Activated CD8-positive, alpha-beta T cell treated with anti-CD3 and anti-CD28 coated beads for 36 hours (primary cell): ENCODE measurements around the gene CACNA1C. TPM values are rescaled to one million over a fixed set of nuclear protein-coding genes. Genes with fewer than 3 reads are reported as not detected.

Experiments
- ATAC-seq: fragments of 200-7000 bp; cut with Tn5 transposase; one replicate; pipeline ENCODE4 v1.10.0; 2021; ENCODE audit warnings: mild to moderate bottlenecking, moderate library complexity
- CTCF ChIA-PET: fragments of 350-600 bp; sonication (Branson Sonifier 250); formaldehyde crosslinking; loops from one replicate; lab custom pipeline; 2021; ENCODE audit warnings: antibody characterized with exemption; lab: Charles Lee
- POLR2A ChIA-PET: fragments of 350-600 bp; sonication (Branson Sonifier 250); formaldehyde crosslinking; loops from one replicate; lab custom pipeline; 2021; ENCODE audit warnings: antibody characterized with exemption; lab: Charles Lee
- DNase-seq: peaks from one replicate; pipeline ENCODE4 v3.0.0-alpha.2; 2020
- H3K27ac Mint-ChIP-seq: one replicate; pipeline ENCODE4 v1.8.0; 2021; ENCODE audit warnings: mild to moderate bottlenecking, mixed read lengths
- H3K27me3 Mint-ChIP-seq: one replicate; pipeline ENCODE4 v1.8.0; 2021; ENCODE audit warnings: mixed read lengths
- H3K36me3 Mint-ChIP-seq: one replicate; pipeline ENCODE4 v1.8.0; 2021; ENCODE audit warnings: low read depth, mixed read lengths
- H3K4me1 Mint-ChIP-seq: one replicate; pipeline ENCODE4 v1.8.0; 2021; ENCODE audit warnings: low read depth, mixed read lengths
- H3K4me3 Mint-ChIP-seq: one replicate; pipeline ENCODE4 v1.8.0; 2021; ENCODE audit warnings: mild to moderate bottlenecking, moderate library complexity, mixed read lengths
- H3K9me3 Mint-ChIP-seq: one replicate; pipeline ENCODE4 v1.8.0; 2021; ENCODE audit warnings: mixed read lengths
- intact Hi-C: fragments of 100-400 bp; cut with micrococcal nuclease; formaldehyde crosslinking; loops from one replicate; pipeline ENCODE4 v1.10.0; 2022
- total RNA-seq, 2 experiments: library from RNA; stranded (reverse); gene quantifications; one replicate each; pipeline ENCODE4 v1.2.3, GENCODE V29; 2021
- TF ChIP-seq, protein P1 (sequence below): fragments of 200-600 bp; IDR thresholded peaks from one replicate; pipeline ENCODE4 v1.8.0; 2022; ENCODE audit warnings: antibody characterized with exemption, mild to moderate bottlenecking

CACNA1C gene
- total RNA-seq, 2 experiments from 2014 or later: 0.02 to 0.05 TPM

DNA sequence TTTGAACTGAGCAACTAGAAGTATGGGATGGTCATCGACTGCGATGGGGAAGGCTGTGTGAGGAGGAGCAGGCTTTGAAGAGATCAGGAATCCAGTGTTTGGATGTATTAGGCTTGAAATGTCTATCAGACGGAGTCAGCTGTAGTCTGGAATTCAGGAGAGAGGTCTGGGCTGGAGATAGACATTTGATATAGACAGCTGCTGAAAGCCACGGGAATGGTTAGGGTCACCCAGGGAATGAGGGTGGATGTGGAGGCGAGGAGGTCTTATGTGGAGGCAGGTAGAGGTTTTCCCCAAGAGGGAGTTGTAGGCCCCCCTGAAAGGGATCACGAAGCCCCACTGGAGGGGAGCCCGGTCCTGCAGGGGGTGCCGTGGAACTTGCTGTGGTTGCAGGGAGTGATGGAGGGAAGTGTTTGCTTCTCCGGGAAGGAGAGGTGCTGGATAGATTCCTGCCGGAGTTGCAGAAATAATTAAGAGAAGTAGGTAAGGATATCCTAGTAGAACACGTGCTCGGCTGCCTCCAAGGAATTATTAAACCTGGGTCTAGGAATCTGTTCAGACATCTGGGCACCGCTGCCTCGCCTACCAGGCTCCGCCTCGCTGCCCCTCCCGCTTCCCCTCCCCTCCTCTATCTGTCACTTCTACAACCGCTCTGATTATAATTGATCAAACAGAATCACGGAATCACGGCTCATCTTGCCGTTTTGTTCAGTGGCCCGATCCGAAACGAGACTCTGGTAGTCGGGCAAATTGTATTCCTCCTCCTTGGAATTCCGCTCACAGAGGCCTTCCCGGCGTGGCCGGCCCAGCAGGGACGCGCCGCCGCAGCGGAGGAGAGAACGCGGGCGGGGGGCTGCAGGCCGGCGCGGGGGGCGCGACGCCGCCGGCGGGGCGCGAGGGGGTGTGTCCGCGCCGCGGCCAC, 826 bp upstream of the CACNA1C start:
- intact Hi-C loops: no loop called here
- H3K36me3 Mint-ChIP-seq: no peaks in the 10 kb centered on the region
- ChIA-PET POLR2A (no interaction called here), CTCF (no interaction called here)
- H3K4me3 Mint-ChIP-seq: peak overlapping the region; percentile 47
- H3K4me1 Mint-ChIP-seq: peaks cover 11% of the 10 kb centered on the region
- no peak for DNase-seq
- peaks cover 65% of the 10 kb centered on the region for H3K27me3 Mint-ChIP-seq
- no peak overlapping the region for H3K27ac Mint-ChIP-seq
- TF ChIP-seq, protein P1, sequence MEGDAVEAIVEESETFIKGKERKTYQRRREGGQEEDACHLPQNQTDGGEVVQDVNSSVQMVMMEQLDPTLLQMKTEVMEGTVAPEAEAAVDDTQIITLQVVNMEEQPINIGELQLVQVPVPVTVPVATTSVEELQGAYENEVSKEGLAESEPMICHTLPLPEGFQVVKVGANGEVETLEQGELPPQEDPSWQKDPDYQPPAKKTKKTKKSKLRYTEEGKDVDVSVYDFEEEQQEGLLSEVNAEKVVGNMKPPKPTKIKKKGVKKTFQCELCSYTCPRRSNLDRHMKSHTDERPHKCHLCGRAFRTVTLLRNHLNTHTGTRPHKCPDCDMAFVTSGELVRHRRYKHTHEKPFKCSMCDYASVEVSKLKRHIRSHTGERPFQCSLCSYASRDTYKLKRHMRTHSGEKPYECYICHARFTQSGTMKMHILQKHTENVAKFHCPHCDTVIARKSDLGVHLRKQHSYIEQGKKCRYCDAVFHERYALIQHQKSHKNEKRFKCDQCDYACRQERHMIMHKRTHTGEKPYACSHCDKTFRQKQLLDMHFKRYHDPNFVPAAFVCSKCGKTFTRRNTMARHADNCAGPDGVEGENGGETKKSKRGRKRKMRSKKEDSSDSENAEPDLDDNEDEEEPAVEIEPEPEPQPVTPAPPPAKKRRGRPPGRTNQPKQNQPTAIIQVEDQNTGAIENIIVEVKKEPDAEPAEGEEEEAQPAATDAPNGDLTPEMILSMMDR: no peak
- no peaks in the 10 kb centered on the region for H3K9me3 Mint-ChIP-seq
- no peak for ATAC-seq

DNA sequence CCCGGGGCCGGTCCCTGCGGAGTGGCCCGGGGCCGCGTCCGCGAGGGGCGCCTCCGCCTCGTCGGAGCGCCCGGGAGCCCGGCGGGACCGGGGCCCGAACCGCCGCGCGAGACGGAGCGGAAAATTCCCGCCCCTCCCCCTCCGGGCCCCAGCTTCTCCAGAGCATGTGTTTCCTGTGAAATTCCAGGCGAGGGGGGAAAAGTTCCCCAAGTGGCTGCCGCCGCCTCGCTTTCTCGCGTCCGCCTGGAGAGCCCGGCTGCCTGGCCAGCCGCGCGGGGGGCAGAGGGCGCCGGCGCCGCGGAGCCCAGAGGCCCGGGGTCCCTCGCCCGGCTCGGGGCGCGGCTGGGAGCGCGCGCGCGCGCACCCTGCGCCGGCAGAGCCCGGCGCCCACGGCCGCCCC, 904 bp downstream of the CACNA1C start:
- TF ChIP-seq, protein P1: no peak
- Mint-ChIP-seq H3K27me3 (peaks cover 60% of the 10 kb centered on the region), H3K4me3 (no peak overlapping the region), H3K36me3 (no peaks in the 10 kb centered on the region), H3K27ac (no peak overlapping the region), H3K4me1 (peaks cover 11% of the 10 kb centered on the region), H3K9me3 (no peaks in the 10 kb centered on the region)
- POLR2A ChIA-PET: no interaction called here
- intact Hi-C loops: no loop called here
- ATAC-seq (no peak), DNase-seq (no peak)
- CTCF ChIA-PET: no interaction called here

DNA sequence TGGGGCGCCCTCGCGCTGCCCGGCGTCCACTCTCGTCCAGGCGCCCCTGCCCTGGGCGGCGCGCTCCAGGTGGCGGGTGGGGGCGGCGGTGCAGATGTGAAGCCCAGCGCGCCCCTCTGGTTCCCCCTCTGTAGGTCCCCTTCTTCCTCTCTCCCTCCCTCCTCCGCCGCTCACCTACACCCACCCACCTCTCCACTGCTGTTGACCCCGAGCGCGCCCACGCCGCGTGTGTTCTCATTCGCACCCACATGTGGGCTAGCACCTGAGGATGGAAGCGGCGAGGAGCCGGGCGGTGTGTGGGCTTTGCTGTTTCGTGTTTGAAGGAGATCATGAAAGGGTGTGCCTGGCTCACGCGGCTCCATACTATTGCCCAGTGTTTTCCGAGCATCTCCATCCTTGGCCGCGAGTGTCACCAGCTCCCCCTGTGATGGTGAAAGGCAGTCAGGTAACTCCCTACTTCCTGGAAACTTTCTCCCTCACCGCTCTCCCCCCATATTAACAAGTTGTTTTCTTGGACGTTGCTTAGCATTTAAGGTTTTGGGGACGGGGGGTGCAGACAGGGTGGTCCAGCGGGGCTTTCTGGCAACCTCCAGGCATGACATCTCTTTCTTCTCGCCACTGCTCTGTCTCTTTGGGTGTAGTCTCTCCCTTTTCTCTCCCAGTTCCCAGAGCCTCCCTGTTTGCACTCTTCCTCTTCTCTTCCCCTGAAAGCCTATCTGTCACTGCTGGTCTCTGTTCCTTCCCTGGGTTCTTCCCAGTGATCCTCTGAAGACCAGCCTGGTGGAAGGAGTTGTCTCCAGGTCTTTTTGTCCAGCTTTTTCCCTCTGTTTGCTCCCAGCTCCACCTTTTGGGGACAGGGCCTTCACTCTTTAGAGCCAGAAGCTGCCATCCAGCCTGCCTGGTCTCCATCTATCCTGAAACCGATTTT, 1.6 kb downstream of the CACNA1C start:
- peak overlapping the region; percentile 44 for H3K4me3 Mint-ChIP-seq

DNA sequence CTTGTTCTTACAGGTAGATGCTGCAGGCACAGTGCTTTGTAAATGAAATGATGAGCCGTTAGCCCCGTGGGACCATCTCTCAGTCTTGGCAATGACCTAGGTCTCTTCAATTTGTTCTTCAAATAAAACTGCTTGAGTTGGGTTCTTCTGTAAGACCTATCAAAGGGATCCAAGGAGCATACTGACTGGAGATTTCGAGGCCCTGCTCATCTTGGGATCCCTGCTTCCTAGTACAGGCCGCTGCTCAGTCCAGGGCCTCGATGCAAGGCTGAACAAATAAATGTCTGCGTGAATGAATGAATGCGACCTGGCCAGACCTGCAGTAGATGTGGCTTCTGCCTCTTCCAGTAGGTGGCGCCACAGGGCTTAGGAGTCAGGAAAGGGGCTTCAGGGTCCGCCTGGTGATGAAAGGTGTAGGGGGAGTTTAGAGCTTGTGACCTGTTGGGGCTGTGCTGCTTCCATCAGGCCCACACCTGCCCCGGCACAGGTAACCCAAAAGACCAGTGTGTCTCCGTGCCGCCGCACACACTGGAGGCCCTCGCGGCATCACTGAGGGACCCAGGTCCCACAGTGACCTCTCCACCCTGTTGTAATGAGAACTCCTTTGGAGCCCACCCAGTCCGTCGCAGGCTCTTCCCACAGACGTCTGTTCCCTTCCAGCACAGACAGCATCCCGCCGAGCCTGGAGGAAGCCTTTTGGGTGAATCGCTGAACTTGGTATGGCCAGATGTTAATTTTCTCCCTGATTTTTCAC, 4.4 kb downstream of the CACNA1C start:
- Mint-ChIP-seq H3K4me3 (no peak overlapping the region), H3K27me3 (peaks cover 31% of the 10 kb centered on the region), H3K36me3 (no peaks in the 10 kb centered on the region), H3K9me3 (no peaks in the 10 kb centered on the region), H3K4me1 (peaks cover 11% of the 10 kb centered on the region), H3K27ac (no peak overlapping the region)
- DNase-seq: peak; percentile 77
- peak; percentile 43 for ATAC-seq
- CTCF ChIA-PET: interaction anchor here (0.9 to 1.4 kb wide), 4 partner anchors 9 to 227 kb away, joined by 3 to 4 read pairs (median 3); no protein-coding TSS in a partner anchor
- intact Hi-C loops: no loop called here
- TF ChIP-seq, protein P1: peak; percentile 76
- POLR2A ChIA-PET: no interaction called here

More for the DNA sequence above, 1.6 kb downstream of the CACNA1C start:
- TF ChIP-seq, protein P1: no peak
- intact Hi-C loops: no loop called here
- Mint-ChIP-seq H3K9me3 (no peaks in the 10 kb centered on the region), H3K27me3 (peaks cover 56% of the 10 kb centered on the region), H3K27ac (no peak overlapping the region), H3K36me3 (no peaks in the 10 kb centered on the region), H3K4me1 (peaks cover 11% of the 10 kb centered on the region)
- no peak for ATAC-seq
- peak; percentile 9 for DNase-seq
- ChIA-PET POLR2A (no interaction called here), CTCF (interaction anchor here (0.9 kb wide), 1 partner anchor 9 kb away, joined by 5 read pairs; no protein-coding TSS in a partner anchor)
